Eye (tissue), 1 donor: ENCODE results near the gene SDC4.

Experiments
- DNase-seq: peaks from one replicate; pipeline ENCODE4 v3.0.0-alpha.2; 2015

Gene SDC4

GRCh38 chr20:45293041-45294002 lies 54.9 kb downstream of the SDC4 start:
- DNase-seq: peak; percentile 97

GRCh38 chr20:45292343-45292742 lies 55.9 kb downstream of the SDC4 start:
- DNase-seq: no peak

- DNase-seq: no peak
Measured at GRCh38 chr20:45291526-45291925, 56.7 kb downstream of the SDC4 start.

GRCh38 chr20:45290677-45291355 lies 57.4 kb downstream of the SDC4 start:
- peak; percentile 96 for DNase-seq

GRCh38 chr20:45289942-45290676 lies 58.1 kb downstream of the SDC4 start:
- DNase-seq: no peak

- DNase-seq: no peak
Measured at GRCh38 chr20:45288860-45289259, 59.4 kb downstream of the SDC4 start.

GRCh38 chr20:45288376-45288775 lies 59.8 kb downstream of the SDC4 start:
- no peak for DNase-seq

GRCh38 chr20:45283551-45284057 lies 64.6 kb downstream of the SDC4 start:
- no peak for DNase-seq

- no peak for DNase-seq
Measured at GRCh38 chr20:45282700-45283550, 65.3 kb downstream of the SDC4 start.

- no peak for DNase-seq
Measured at GRCh38 chr20:45279992-45280391, 68.2 kb downstream of the SDC4 start.

GRCh38 chr20:45275338-45275737 lies 72.9 kb downstream of the SDC4 start:
- DNase-seq: no peak
